ENCODE measurements around the gene ZYG11B. TPM values are rescaled to one million over a fixed set of nuclear protein-coding genes. Genes with fewer than 3 reads are reported as not detected.
A peak's percentile ranks its signal among the peaks of the same experiment; 100 is the strongest.
"Not testable (repeated sequence)": the region's sequence is repeated elsewhere in the genome, so short reads cannot be mapped to it uniquely, and the experiment has no call there.

The ZYG11B gene
- total RNA-seq, 3 donors from 2014 or later: 38.7 to 47.6 (median 47.4) TPM

GRCh38 chr1:52681136-52681535, 45.1 kb upstream of the ZYG11B start:
- H3K36me3 ChIP-seq: no peaks in the 10 kb centered on the region
- intact Hi-C loops (cut with DNase I; ENCODE audit: low total_unique reads): no loop called here
- DNase-seq (ENCODE audit: low spot score in 2 of 2): no peak
- no peak overlapping the region for H3K4me3 ChIP-seq
- H3K9me3 ChIP-seq: no peaks in the 10 kb centered on the region
- H3K4me1 ChIP-seq: no peaks in the 10 kb centered on the region
- TF ChIP-seq POLR2AphosphoS5 (IDR thresholded peaks at IDR 0.05) (no peak), POLR2A (IDR thresholded peaks at IDR 0.05) (no peak)
- TF ChIP-seq, protein P1, sequence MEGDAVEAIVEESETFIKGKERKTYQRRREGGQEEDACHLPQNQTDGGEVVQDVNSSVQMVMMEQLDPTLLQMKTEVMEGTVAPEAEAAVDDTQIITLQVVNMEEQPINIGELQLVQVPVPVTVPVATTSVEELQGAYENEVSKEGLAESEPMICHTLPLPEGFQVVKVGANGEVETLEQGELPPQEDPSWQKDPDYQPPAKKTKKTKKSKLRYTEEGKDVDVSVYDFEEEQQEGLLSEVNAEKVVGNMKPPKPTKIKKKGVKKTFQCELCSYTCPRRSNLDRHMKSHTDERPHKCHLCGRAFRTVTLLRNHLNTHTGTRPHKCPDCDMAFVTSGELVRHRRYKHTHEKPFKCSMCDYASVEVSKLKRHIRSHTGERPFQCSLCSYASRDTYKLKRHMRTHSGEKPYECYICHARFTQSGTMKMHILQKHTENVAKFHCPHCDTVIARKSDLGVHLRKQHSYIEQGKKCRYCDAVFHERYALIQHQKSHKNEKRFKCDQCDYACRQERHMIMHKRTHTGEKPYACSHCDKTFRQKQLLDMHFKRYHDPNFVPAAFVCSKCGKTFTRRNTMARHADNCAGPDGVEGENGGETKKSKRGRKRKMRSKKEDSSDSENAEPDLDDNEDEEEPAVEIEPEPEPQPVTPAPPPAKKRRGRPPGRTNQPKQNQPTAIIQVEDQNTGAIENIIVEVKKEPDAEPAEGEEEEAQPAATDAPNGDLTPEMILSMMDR (IDR thresholded peaks at IDR 0.05): no peak
- no peaks in the 10 kb centered on the region for H3K27me3 ChIP-seq
- no peak overlapping the region for H3K27ac ChIP-seq

DNA sequence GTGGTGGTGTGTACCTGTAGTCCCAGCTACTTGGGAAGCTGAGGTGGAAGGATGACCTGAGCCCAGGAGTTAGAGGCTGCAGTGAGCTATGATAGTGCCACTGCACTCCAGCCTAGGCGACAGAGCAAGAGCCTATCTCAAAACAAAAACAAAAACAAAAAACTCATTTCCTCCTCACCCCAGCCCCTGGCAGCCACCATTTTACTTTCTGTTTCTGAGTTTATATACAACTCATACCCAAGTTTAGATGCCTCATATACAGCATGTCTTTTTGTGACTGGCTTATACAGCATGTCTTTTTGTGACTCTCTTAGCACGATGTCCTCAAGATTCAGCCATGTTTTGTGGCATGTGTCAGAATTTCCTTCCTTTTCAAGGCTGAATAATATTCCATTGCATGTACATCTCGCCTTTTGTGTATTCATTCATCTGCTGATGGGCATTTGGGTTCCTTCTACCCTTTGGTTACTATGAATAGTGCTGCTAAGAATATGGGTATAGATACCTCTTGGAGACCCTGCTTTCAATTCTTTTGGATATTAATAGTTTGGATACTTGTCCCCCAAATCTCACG, 42.8 kb upstream of the ZYG11B start:
- H3K36me3 ChIP-seq: no peaks in the 10 kb centered on the region
- no peaks in the 10 kb centered on the region for H3K9me3 ChIP-seq
- no peak overlapping the region for H3K4me3 ChIP-seq
- TF ChIP-seq POLR2AphosphoS5 (IDR thresholded peaks at IDR 0.05): no peak
- TF ChIP-seq, protein P1 (IDR thresholded peaks at IDR 0.05): no peak
- no peak for DNase-seq (ENCODE audit: low spot score in 2 of 2)
- no peaks in the 10 kb centered on the region for H3K4me1 ChIP-seq
- no peaks in the 10 kb centered on the region for H3K27me3 ChIP-seq
- intact Hi-C loops (cut with DNase I; ENCODE audit: low total_unique reads): no loop called here
- H3K27ac ChIP-seq: no peak overlapping the region

GRCh38 chr1:52684545-52684944, 41.7 kb upstream of the ZYG11B start:
- intact Hi-C loops (cut with DNase I; ENCODE audit: low total_unique reads): no loop called here
- H3K9me3 ChIP-seq: no peaks in the 10 kb centered on the region
- no peaks in the 10 kb centered on the region for H3K27me3 ChIP-seq
- no peaks in the 10 kb centered on the region for H3K4me1 ChIP-seq
- TF ChIP-seq, protein P1 (IDR thresholded peaks at IDR 0.05): no peak
- no peak for TF ChIP-seq POLR2AphosphoS5 (IDR thresholded peaks at IDR 0.05)
- TF ChIP-seq POLR2A (IDR thresholded peaks at IDR 0.05): no peak
- H3K36me3 ChIP-seq: no peaks in the 10 kb centered on the region
- DNase-seq (ENCODE audit: low spot score in 2 of 2): no peak
- no peak overlapping the region for H3K27ac ChIP-seq
- no peak overlapping the region for H3K4me3 ChIP-seq

GRCh38 chr1:52686261-52686751, 39.9 kb upstream of the ZYG11B start:
- H3K9me3 ChIP-seq; H3K4me1 ChIP-seq; intact Hi-C loops (cut with DNase I; ENCODE audit: low total_unique reads): not testable (repeated sequence)

DNA sequence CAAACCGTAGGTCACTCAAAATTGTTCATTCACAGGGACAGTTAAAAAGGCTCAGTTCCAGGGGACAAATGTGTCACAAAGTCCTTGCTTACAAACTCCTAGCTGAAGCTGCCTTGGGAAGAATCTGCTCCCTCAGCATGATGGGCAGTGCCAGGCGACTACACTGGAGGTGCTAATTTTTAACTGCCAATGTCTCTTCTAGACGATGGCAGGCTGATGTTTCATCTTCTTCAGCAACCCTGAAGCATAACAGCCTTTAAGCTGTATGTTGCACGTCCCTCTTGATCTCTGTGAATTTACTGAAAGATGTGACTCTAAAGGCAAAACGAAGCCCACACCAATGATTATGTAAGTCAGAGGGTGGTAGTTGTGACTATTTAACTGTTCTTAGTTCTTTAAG, 39.4 kb upstream of the ZYG11B start:
- no peak for DNase-seq (ENCODE audit: low spot score in 2 of 2)
- Histone ChIP-seq H3K27me3 (no peaks in the 10 kb centered on the region), H3K9me3 (no peaks in the 10 kb centered on the region), H3K36me3 (no peaks in the 10 kb centered on the region), H3K4me3 (no peak overlapping the region), H3K27ac (no peak overlapping the region), H3K4me1 (no peaks in the 10 kb centered on the region)
- intact Hi-C loops (cut with DNase I; ENCODE audit: low total_unique reads): no loop called here
- TF ChIP-seq POLR2AphosphoS5 (IDR thresholded peaks at IDR 0.05) (no peak), POLR2A (IDR thresholded peaks at IDR 0.05) (no peak)

More at GRCh38 chr1:52686261-52686751, 39.9 kb upstream of the ZYG11B start:
- TF ChIP-seq, protein P1 (IDR thresholded peaks at IDR 0.05): peak in 2 of 3 donors; percentile 64 to 73
- H3K36me3 ChIP-seq, H3K4me3 ChIP-seq, H3K27ac ChIP-seq, H3K27me3 ChIP-seq: not testable (repeated sequence)
- DNase-seq (ENCODE audit: low spot score in 2 of 2): peak in 1 of 2 donors; percentile 58

Data from breast epithelium (tissue), 4 donors.